Natural killer cell treated with Interleukin-12 subunit alpha and Interleukin-12 subunit beta and Interleukin-15 and Interleukin-18, amount 100 ng/mL, for 72 hours (primary cell): ENCODE data around the gene CTSZ. TPM values are rescaled to one million over a fixed set of nuclear protein-coding genes. Genes with fewer than 3 reads are reported as not detected.

Source experiments
- ATAC-seq, 2 donors: fragments of 150-1000 bp; cut with Tn5 transposase in 1 of 2; sonication (Bioruptor Pico), chemical (Tn5 transposase) in 1 of 2; 2 replicates each; pipeline ENCODE4 v1.10.0; 2021
- DNase-seq: peaks from one replicate; pipeline ENCODE4 v3.0.0; 2022; ENCODE audit warnings: low spot score
- H3K27ac Mint-ChIP-seq, 2 donors: 1 replicate in 1 of 2; 2 replicates in 1 of 2; pipeline ENCODE4 v1.8.0; 2022; ENCODE audit warnings: mixed read lengths in 2 of 2, mild to moderate bottlenecking in 1 of 2, moderate library complexity in 1 of 2
- H3K27me3 Mint-ChIP-seq, 2 donors: 1 replicate in 1 of 2; 2 replicates in 1 of 2; pipeline ENCODE4 v1.8.0; 2022; ENCODE audit warnings: mixed read lengths in 2 of 2
- H3K36me3 Mint-ChIP-seq: one replicate; pipeline ENCODE4 v1.8.0; 2022; ENCODE audit warnings: mixed read lengths
- H3K4me1 Mint-ChIP-seq, 2 donors: 1 replicate in 1 of 2; 2 replicates in 1 of 2; pipeline ENCODE4 v1.8.0; 2022; ENCODE audit warnings: low read depth in 2 of 2, mixed read lengths in 2 of 2, mild to moderate bottlenecking in 1 of 2
- H3K4me3 Mint-ChIP-seq: one replicate; pipeline ENCODE4 v1.8.0; 2022; ENCODE audit warnings: mixed read lengths
- H3K9me3 Mint-ChIP-seq: 2 replicates; pipeline ENCODE4 v1.8.0; 2022; ENCODE audit warnings: mixed read lengths
- total RNA-seq, 2 donors: library from RNA; stranded (reverse); gene quantifications; one replicate each; pipeline ENCODE4 v1.2.3, GENCODE V29; 2022

CTSZ gene
- total RNA-seq, 2 donors from 2014 or later, result 19.2 to 32.8 TPM

DNA sequence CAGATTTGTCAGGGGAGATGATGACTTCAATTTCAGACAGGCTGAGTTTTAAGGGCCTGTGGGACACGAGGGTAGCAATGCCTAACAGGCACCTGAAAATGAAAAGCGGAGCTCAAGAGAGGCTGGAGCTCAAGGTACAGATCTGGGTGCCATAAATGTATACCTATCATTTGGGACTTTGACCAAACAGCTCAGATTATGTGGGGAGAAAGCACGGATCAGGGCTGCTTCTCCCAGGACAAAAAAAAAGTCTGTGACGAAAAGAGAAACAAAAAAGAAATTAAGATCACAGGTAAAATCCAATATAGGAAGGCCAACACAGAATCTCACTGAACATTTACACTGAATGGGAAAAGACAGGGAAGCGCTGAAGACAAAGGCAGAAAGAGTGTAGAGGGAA lies 33.6 kb upstream of the CTSZ start:
- Mint-ChIP-seq H3K4me3 (peak overlapping the region; percentile 86), H3K9me3 (no peaks in the 10 kb centered on the region), H3K27ac (peak overlapping the region; percentile 60 to 79), H3K4me1 (peaks cover 37 to 57% of the 10 kb centered on the region in 2 donors), H3K36me3 (peaks cover 31% of the 10 kb centered on the region), H3K27me3 (no peaks in the 10 kb centered on the region)
- DNase-seq (no peak), ATAC-seq (no peak)

DNA sequence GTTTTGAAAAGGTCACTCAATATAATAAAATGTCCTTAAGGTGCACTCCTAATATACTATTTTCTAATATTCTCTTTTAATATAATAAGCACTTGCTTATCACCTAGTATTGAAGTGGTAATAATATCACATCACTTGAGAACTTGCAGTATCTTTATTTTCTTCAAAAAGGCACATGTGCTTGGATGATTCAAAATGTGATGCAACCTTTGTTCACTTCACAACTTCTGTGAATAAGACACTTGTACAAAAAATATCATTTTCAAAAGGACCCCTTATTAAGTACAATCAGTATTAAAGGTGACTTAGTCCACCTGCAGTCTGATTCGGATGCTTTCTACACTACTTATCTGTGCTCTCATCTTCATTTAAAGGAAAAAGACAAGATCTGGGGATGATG lies 32.2 kb upstream of the CTSZ start:
- DNase-seq (no peak), ATAC-seq (no peak)
- peaks cover 42% of the 10 kb centered on the region for H3K36me3 Mint-ChIP-seq
- H3K4me1 Mint-ChIP-seq, result peaks cover 40 to 62% of the 10 kb centered on the region in 2 donors
- peak overlapping the region; percentile 60 to 79 for H3K27ac Mint-ChIP-seq
- H3K27me3 Mint-ChIP-seq, result no peaks in the 10 kb centered on the region
- H3K9me3 Mint-ChIP-seq, result no peaks in the 10 kb centered on the region
- H3K4me3 Mint-ChIP-seq, result peak overlapping the region; percentile 86

DNA sequence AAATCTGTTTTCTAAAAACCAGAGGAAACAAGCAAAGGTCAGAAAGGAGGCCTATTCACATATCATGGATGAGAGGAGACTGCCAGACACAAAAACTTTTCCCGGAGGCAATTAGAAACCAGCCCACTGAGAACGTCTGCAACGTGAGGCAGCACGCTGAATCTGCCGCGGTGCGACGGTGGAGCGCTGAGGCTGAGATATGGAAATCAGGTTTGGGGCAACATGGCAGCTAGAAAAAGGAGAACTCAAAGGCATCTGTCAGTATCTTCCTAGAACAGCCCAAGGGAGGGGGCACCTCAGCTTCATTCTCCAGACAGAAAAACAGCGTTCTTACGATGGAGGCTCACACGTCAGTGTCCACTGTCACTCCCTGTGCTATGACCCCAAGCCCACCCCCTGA lies 30.3 kb upstream of the CTSZ start:
- H3K27me3 Mint-ChIP-seq, result no peaks in the 10 kb centered on the region

DNA sequence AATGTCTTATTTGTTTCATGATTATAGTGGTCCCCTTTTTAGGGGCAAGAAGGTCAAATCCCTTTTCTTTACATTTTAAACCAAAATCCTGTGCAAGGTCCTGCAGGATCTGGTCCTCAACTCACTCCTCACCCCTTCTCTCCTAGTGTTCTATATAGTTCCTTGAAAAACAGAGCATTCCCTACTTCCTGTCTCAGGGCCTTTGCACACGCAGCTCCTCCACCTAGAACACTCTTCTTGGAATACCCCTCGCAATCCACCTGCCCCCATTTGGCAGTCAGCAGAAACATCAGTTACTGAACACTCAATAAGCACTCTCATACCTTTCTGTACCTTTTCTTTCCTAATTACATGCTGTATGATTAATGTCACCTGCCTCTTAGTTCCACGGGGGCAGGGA lies 28.3 kb upstream of the CTSZ start:
- H3K36me3 Mint-ChIP-seq, result peaks cover 46% of the 10 kb centered on the region
- H3K9me3 Mint-ChIP-seq, result no peaks in the 10 kb centered on the region
- peaks cover 28 to 61% of the 10 kb centered on the region in 2 donors for H3K4me1 Mint-ChIP-seq
- H3K4me3 Mint-ChIP-seq, result no peak overlapping the region
- H3K27me3 Mint-ChIP-seq, result no peaks in the 10 kb centered on the region
- ATAC-seq, result no peak
- DNase-seq, result no peak
- H3K27ac Mint-ChIP-seq, result no peak overlapping the region

More for the DNA sequence above, 30.3 kb upstream of the CTSZ start:
- no peaks in the 10 kb centered on the region for H3K9me3 Mint-ChIP-seq
- no peak for ATAC-seq
- H3K4me3 Mint-ChIP-seq, result no peak overlapping the region
- H3K27ac Mint-ChIP-seq, result peak overlapping the region in 1 of 2 donors; percentile 19
- peaks cover 34 to 61% of the 10 kb centered on the region in 2 donors for H3K4me1 Mint-ChIP-seq
- no peak for DNase-seq
- H3K36me3 Mint-ChIP-seq, result peaks cover 46% of the 10 kb centered on the region

DNA sequence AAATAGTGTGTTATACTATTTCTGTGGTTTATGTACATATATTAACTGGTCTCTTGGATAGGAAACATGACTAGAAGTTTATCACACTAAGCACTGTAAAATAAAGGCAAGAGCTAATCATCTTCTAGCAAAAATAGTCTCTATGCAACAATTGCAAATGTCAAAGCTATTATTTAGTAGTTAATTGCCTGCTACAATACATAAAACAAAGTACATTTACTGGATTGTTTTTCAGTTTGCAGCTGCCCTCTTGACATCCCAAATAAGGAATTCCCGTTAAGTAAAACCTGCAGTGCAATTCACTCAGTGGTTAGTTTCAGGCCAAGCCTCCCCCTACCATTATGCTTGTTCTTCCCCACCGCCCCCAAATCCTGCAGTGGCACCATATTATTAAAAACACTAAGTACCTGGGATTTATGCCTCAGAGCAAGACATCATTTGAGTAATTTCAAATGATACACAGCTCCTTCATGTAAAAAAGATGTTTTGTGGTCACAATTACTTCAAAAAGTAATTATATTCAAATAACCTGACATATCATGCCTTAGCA lies 26.6 kb upstream of the CTSZ start:
- Mint-ChIP-seq H3K36me3 (peaks cover 49% of the 10 kb centered on the region), H3K27ac (peak overlapping the region in 1 of 2 donors; percentile 35), H3K9me3 (no peaks in the 10 kb centered on the region), H3K4me3 (peak overlapping the region; percentile 11), H3K27me3 (no peaks in the 10 kb centered on the region), H3K4me1 (peaks cover 31 to 59% of the 10 kb centered on the region in 2 donors)
- DNase-seq (no peak), ATAC-seq (no peak)

DNA sequence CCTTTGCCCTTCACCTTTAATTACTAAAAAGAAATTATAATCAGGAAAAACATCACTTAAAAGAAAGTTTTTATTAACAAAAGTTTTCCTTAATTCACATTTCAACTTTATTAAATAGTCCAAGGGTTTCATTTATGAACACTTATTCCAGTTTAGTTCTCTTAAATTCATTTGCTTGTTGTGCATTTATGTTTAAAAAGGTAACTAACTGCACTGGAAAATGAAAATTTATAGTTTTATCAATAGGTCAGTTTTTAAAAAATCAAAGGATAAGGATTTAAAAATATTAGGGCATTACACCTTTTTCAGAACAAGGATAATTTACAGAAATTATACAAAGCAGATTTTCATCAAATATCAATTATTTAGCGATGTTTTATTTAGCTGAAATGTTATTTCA lies 26.0 kb upstream of the CTSZ start:
- DNase-seq, result no peak
- ATAC-seq, result no peak
- Mint-ChIP-seq H3K27me3 (no peaks in the 10 kb centered on the region), H3K4me1 (peaks cover 34 to 62% of the 10 kb centered on the region in 2 donors), H3K36me3 (peaks cover 49% of the 10 kb centered on the region), H3K9me3 (no peaks in the 10 kb centered on the region), H3K27ac (peak overlapping the region; percentile 84 to 89), H3K4me3 (peak overlapping the region; percentile 92)

DNA sequence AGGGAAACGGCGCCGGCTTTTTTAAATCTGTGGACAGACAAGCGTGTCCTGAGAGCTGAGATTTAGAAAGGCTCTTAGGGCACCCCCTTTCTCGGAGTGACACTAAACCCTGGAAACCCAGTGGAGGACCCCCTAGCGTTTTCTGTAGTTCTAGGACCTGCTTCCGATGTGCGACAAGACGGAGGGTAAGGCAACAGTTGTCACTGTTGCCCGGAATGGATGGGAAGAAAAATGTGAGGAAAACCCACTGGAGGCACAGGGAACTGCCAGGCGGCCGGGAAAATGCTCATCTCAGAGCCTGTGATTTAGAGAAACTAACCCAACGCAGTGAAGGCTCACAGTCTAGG lies 25.6 kb upstream of the CTSZ start:
- ATAC-seq (no peak), DNase-seq (no peak)
- peak overlapping the region; percentile 92 for H3K4me3 Mint-ChIP-seq
- H3K27ac Mint-ChIP-seq, result peak overlapping the region; percentile 84 to 89
- H3K36me3 Mint-ChIP-seq, result peaks cover 51% of the 10 kb centered on the region
- H3K9me3 Mint-ChIP-seq, result no peaks in the 10 kb centered on the region
- no peaks in the 10 kb centered on the region for H3K27me3 Mint-ChIP-seq
- peaks cover 37 to 65% of the 10 kb centered on the region in 2 donors for H3K4me1 Mint-ChIP-seq

DNA sequence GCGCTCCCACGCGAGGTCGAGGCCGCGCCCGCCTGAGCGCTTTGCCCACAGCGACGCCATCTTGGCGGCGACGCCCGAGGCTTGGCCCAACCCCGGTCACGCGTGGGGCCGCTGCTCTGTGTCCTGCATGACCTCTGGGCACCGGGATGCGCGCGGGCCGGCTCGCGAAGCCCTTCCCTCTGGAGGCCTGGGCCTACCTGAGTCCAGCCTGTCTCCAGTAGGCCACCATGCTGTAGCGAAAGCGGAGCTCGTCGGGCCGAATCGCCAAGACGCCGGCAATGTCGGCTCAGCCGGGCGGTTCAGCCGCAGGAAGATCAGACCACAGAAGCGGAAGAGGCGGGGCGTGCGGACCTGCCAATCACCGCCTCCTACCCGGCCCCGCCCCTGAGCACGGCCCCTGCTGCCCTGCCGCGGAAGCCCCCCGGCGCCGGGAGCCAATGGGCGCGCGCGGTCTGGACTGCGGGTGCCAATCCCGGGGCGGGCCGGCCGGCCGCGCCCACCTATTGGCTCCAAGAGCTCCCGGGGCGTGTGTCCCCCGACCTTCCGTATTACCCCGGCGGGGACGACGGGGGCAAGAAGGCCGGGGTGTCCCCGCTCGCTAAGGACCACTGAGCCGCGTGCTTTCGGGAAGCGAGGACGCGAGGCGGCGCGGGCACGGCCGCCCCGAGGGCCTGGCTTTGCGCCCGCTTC lies 25.1 kb upstream of the CTSZ start, which contains the start of gene ATP5F1E:
TSS of gene ATP5F1E (minus strand) at position 313 of the 690 bp plus-strand sequence. CDS start at position 229, 84 bp downstream.
- H3K36me3 Mint-ChIP-seq, result peaks cover 54% of the 10 kb centered on the region
- DNase-seq, result peak; percentile 99
- peak within 1 kb of the TSS; percentile 92 for H3K4me3 Mint-ChIP-seq
- no peaks in the 10 kb centered on the region for H3K27me3 Mint-ChIP-seq
- ATAC-seq, result peak; percentile 99
- no peaks in the 10 kb centered on the region for H3K9me3 Mint-ChIP-seq
- peak within 1 kb of the TSS; percentile 84 to 89 for H3K27ac Mint-ChIP-seq
- H3K4me1 Mint-ChIP-seq, result peaks cover 42 to 68% of the 10 kb centered on the region in 2 donors

DNA sequence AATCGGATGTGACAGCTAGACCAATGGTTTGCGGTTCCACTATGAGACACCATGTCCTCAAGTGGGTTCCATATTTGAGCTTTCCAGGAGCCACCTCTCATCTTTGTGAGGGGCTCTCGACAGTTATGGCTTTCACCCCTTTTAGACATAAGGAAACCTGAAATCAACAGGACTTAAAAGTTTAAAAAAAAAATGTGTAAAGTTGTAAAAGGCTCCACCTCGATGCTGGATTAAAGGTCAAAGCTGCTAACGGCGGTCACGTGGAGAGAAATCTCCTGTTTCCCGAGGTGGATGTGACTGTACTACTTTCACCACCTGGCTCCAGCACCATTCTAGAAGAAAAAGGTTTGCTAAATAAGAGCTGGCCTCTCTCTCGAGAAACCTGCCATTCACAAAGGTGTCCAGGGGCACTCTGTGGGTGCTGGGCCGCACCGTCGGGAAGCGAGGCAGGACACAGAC lies 24.5 kb upstream of the CTSZ start:
- peaks cover 53% of the 10 kb centered on the region for H3K36me3 Mint-ChIP-seq
- peak overlapping the region; percentile 92 for H3K4me3 Mint-ChIP-seq
- peak overlapping the region; percentile 84 to 89 for H3K27ac Mint-ChIP-seq
- peaks cover 42 to 67% of the 10 kb centered on the region in 2 donors for H3K4me1 Mint-ChIP-seq
- DNase-seq, result no peak
- H3K27me3 Mint-ChIP-seq, result no peaks in the 10 kb centered on the region
- no peak for ATAC-seq
- no peaks in the 10 kb centered on the region for H3K9me3 Mint-ChIP-seq

DNA sequence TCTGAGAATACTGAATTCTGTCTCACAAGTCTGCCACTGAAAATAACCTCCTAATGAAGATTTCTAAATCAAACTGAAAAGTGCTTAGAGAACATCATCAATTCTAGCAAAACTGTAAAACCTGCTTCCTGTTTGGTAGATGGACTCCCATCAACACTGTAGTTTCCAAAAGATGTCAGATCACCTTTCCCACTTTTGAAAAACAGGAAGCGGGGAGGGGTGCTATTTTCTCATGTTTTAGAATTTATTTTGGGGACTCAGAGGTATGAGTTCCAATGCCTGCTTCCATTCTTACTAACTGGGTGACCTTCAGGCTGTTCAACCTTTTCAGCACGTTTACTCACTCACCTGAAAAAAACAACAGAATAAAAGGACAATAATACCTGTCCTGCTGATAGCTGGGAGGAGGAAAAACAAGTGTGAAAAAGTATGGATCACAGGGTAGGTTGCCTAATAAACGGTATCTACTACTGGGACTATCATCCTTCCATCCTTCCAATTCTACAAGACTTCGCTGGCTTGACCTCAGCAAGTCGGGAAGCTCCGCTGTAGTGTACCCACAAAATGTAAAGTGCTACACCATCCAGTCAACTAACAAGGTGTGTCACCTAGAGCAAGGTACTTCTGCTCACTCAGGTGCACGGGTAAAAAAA lies 24.0 kb upstream of the CTSZ start:
- no peaks in the 10 kb centered on the region for H3K27me3 Mint-ChIP-seq
- peak overlapping the region; percentile 84 to 89 for H3K27ac Mint-ChIP-seq
- H3K4me3 Mint-ChIP-seq, result peak overlapping the region; percentile 92
- H3K4me1 Mint-ChIP-seq, result peaks cover 42 to 63% of the 10 kb centered on the region in 2 donors
- H3K36me3 Mint-ChIP-seq, result peaks cover 50% of the 10 kb centered on the region
- no peaks in the 10 kb centered on the region for H3K9me3 Mint-ChIP-seq
- no peak for DNase-seq
- no peak for ATAC-seq

DNA sequence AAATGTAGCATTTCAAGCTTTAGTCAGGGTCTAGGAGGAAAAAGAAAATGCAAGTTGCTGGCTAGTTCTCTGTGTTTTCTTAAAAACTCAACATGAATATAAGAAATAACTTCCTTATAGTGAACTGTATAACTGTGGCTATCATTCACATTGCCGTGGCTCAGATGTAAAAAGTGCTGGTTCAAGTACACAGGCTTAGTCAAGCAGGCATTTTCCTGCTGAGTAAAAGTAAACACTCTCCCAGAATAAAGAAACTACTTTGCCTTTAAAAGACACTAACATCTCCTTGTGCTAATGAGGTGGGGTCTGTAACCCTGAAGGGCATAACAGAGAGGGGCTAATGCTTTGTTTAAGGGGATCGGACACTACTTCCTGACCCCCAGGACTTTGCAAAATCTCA lies 21.8 kb upstream of the CTSZ start:
- Mint-ChIP-seq H3K4me1 (peaks cover 45 to 65% of the 10 kb centered on the region in 2 donors), H3K9me3 (no peaks in the 10 kb centered on the region), H3K4me3 (peak overlapping the region; percentile 65), H3K27me3 (no peaks in the 10 kb centered on the region), H3K36me3 (peaks cover 44% of the 10 kb centered on the region), H3K27ac (no peak overlapping the region)
- ATAC-seq (no peak), DNase-seq (no peak)

DNA sequence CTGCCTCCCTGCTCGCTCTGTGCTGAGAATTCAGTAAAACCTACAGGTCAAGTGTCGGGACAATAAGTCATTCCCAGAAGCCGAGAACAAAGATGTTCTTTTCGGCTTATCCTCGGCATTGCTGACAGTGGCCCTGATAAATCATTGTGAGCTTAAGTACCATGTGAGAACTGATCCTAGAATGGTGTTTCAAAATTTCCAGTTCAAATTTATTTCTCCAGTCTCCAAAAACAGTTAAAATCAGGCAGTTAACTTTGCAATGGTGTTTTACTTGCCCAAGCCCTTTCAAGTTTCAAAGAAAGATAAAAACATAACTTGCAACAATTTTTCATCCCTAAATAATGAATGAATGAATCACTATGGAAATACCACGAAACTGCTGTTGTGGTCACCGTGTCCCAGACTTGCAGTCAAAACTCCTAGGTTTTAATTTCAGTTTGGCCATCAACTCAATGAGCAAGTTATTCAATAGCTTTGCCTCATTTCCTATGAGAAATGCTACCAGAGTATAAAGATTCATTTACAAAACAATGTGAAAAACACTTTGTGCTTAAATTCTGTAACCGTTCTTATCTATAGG lies 20.8 kb upstream of the CTSZ start:
- Mint-ChIP-seq H3K27ac (no peak overlapping the region), H3K36me3 (peaks cover 44% of the 10 kb centered on the region), H3K27me3 (no peaks in the 10 kb centered on the region), H3K4me3 (no peak overlapping the region), H3K4me1 (peaks cover 44 to 64% of the 10 kb centered on the region in 2 donors), H3K9me3 (no peaks in the 10 kb centered on the region)
- DNase-seq (no peak), ATAC-seq (no peak)

DNA sequence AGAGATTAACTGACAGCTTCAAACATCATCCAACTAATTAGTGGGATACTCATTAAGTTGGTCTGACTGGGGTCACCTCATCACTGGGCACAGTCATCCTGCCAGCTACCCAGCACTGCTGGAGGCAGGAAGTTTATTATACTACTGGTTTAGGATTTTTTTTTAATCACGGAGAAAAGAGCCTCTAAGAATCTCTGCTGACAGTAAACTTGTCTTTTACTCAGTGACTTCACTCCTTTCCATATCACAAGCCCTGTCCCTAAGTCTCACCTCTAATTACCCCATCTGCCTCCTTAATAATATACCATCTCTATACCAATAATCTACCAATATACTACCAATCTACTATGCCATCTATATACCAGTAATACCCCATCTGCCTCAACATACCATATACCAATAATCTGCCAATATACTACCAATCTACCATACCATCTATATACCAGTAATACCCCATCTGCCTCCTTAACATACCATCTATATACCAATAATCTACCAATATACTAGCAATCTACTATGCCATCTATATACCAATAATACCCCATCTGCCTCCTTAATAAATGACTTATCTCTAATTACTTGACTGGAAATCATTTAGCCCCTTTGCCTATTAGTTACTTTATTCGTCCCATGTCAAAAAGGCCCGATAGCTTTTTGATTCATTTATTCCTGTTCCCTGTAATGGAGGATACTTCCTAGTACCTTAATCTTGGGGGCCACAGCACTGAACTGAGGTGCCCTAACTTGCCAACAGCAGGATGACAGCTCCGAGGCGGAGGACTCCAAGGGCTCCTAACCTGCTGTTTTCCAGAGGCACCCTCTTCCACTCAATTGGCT lies 20.1 kb upstream of the CTSZ start:
- Mint-ChIP-seq H3K4me1 (peaks cover 41 to 65% of the 10 kb centered on the region in 2 donors), H3K36me3 (peaks cover 49% of the 10 kb centered on the region), H3K4me3 (peak overlapping the region; percentile 3), H3K27ac (peak overlapping the region; percentile 6 to 12), H3K27me3 (no peaks in the 10 kb centered on the region), H3K9me3 (no peaks in the 10 kb centered on the region)
- ATAC-seq (no peak), DNase-seq (no peak)
